Mucosa of stomach (tissue), 1 donor: Measurements from ENCODE around the gene ZNF438.

Experiments used
- H3K27me3 ChIP-seq: one replicate; pipeline ENCODE4 v1.7.0; 2013; ENCODE audit warnings: mild to moderate bottlenecking, low read length; ENCODE audit not compliant: control insufficient read depth, insufficient read depth
- H3K36me3 ChIP-seq: one replicate; pipeline ENCODE4 v1.7.0; 2013; ENCODE audit warnings: low read length; ENCODE audit not compliant: control insufficient read depth, insufficient read depth
- H3K4me1 ChIP-seq: one replicate; pipeline ENCODE4 v1.7.0; 2013; ENCODE audit warnings: mild to moderate bottlenecking, low read length; ENCODE audit not compliant: control insufficient read depth, insufficient read depth
- H3K4me3 ChIP-seq: one replicate; pipeline ENCODE4 v1.7.0; 2013; ENCODE audit warnings: low read length
- H3K9ac ChIP-seq: one replicate; pipeline ENCODE4 v1.7.0; 2013; ENCODE audit warnings: mild to moderate bottlenecking, low read length, moderate library complexity
- H3K9me3 ChIP-seq: one replicate; pipeline ENCODE4 v1.7.0; 2013; ENCODE audit warnings: mild to moderate bottlenecking, low read length, moderate library complexity; ENCODE audit not compliant: control insufficient read depth
- donor health status: Pancreatic carcinoma.

The ZNF438 gene

DNA sequence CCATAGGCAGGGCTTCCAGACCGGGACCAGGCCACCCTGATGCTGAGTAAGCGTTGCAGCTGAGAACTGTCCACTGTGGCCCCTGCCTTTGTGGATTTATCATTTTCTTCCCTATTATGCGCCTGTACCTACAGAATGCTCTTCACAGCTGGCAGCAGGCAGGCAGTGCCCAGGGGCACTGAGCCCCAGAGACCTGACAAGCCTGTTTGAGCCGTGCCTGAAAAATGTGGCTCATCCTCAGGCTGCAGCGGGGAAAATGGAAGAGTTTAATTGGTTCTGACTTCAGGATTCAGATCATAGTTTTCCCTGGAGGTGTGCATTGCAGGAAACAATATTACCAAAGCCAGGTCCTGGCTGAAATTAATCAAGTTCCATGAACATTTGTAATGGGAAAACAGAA, 200.2 kb downstream of the ZNF438 start:
- Histone ChIP-seq H3K4me1 (peaks cover 14% of the 10 kb centered on the region), H3K27me3 (no peaks in the 10 kb centered on the region), H3K9me3 (no peaks in the 10 kb centered on the region), H3K9ac (no peak overlapping the region), H3K36me3 (no peaks in the 10 kb centered on the region), H3K4me3 (no peak overlapping the region)

DNA sequence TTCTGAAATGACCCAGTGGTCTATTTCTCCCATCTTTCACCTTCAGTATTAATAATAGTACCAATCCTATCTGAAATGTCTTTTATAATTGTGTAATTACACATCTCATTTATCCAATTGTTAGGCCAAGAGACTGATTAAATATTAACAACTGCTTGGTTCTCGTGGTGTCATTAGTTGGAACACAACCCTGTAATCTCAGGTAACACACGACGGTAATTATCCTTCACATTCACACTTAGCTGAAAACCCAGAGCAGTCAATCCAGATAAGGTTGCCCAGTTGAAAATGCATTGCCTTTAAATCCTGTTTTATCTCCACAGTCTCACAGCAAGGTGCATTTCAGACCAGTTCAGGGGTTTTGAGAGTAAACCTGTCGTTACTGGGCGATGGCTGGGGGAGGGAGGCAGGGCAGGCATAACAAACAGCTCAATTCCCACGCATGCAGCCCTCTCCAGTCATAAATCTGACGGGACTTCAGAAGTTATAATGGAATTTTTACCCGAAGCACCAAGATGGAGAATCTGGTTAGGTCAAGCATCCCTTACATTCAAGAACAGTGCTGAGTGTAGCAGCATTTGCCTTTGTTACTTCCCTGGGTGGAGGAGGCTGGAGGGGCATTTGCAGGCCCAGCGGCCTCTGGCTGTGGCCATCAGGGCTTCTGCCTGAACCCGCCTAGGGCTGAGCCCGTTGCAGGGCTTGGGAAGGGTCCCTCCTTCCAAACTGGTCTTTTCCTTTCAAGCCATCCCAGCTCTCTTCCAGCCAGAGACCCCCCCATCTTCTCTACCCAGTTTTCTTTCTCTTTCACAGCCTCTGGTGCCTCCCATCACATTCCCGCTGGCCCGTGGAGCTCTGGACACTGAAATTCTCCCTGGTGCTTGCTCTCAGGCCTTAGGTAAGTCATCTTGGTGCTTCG, 201.1 kb downstream of the ZNF438 start:
- Histone ChIP-seq H3K9me3 (no peaks in the 10 kb centered on the region), H3K4me3 (no peak overlapping the region), H3K36me3 (no peaks in the 10 kb centered on the region), H3K4me1 (peaks cover 14% of the 10 kb centered on the region), H3K9ac (no peak overlapping the region), H3K27me3 (no peaks in the 10 kb centered on the region)

DNA sequence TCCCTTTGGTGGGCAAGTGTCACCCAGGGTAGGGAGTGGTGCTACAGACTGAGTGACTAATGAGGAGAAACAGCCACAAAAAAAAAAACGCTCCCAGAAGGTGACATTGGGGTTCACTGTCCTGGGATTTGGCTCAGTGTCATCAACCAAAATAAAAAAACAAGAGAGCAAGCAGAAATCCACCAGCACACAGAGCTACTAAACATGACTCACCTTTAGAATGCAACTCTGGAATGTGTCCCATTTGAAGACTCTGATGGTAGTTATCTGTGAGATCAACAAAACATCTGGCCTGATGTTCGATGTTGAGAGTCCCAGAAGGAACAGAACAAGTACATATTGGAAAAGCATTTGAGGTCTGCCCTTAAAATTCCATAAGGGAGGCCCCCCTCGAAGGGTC, 201.8 kb downstream of the ZNF438 start:
- Histone ChIP-seq H3K4me1 (peaks cover 14% of the 10 kb centered on the region), H3K27me3 (no peaks in the 10 kb centered on the region), H3K9me3 (no peaks in the 10 kb centered on the region)

DNA sequence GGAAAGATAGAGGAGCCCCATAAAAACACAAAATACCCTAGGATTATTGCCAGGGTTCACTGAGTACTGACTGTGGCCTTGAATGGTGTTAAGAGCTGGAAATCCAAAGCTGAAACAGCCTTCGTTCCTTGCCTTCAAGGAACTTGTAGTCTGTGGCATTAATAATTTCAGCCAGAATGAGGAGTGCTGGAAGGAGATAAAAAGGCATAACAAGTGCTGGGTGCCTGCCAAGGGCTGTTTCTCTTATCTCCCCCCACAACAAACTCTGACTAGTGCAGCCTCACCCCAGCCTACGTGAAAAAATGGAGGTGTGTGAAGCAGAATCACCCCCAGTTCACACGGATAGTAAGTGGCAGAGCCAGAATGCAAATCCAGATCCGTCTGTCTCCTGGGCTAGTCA, 203.0 kb downstream of the ZNF438 start:
- H3K4me1 ChIP-seq = peaks cover 14% of the 10 kb centered on the region
- no peaks in the 10 kb centered on the region for H3K36me3 ChIP-seq
- H3K4me3 ChIP-seq = no peak overlapping the region

More for the DNA sequence above, 201.8 kb downstream of the ZNF438 start:
- Histone ChIP-seq H3K9ac (no peak overlapping the region), H3K36me3 (no peaks in the 10 kb centered on the region), H3K4me3 (no peak overlapping the region)

DNA sequence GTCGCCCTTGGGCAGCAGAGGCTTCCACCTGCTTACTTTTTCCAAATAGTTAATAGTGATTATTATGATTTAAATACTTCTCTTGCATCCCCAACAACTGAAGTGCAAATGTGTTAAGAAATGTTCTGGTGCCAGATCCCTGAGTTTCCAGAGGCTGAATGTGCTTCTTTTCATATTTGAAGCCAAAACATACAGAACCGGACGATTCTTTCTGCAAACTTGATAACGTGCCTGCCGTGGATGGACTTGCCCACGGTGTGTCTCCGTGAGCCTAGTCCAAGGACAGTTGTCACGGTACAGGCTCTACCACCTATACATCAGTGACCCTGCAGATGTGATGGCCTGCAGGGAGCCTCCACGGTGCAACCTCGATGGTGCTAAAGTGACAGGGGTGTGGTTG, 203.5 kb downstream of the ZNF438 start:
- Histone ChIP-seq H3K4me3 (no peak overlapping the region), H3K9me3 (no peaks in the 10 kb centered on the region), H3K9ac (no peak overlapping the region), H3K27me3 (no peaks in the 10 kb centered on the region), H3K36me3 (no peaks in the 10 kb centered on the region), H3K4me1 (peaks cover 14% of the 10 kb centered on the region)

More for the DNA sequence above, 203.0 kb downstream of the ZNF438 start:
- Histone ChIP-seq H3K9me3 (no peaks in the 10 kb centered on the region), H3K27me3 (no peaks in the 10 kb centered on the region), H3K9ac (no peak overlapping the region)

DNA sequence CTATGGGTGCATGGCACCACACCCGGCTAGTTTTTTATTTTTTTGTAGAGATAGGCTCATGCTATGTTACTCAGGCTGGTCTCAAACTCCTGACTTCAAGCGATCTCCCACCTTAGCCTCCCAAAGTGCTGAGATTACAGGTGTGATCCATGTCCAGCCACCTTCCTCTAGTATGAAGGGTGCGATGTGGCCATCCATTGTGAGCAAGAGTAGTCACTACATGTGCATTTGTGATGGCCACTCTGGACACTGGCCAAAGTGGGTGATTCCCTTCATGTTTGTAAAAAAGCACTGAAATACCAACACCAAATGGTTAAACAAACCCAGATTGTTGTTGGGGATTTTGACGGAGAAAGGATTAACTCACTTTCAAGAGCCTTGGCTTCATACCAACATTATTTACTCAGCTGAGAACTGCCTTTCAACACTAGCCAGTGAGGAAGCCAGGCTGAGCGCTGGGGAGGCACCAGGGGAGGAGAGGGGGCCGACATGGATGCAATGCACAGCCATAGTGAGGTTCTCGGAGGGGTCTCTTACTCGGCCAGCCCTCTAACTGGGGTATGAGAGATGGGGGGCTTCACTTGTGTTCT, 204.0 kb downstream of the ZNF438 start:
- no peak overlapping the region for H3K4me3 ChIP-seq
- H3K9ac ChIP-seq = no peak overlapping the region
- H3K9me3 ChIP-seq = no peaks in the 10 kb centered on the region
- H3K4me1 ChIP-seq = peaks cover 14% of the 10 kb centered on the region
- H3K36me3 ChIP-seq = no peaks in the 10 kb centered on the region
- H3K27me3 ChIP-seq = no peaks in the 10 kb centered on the region

DNA sequence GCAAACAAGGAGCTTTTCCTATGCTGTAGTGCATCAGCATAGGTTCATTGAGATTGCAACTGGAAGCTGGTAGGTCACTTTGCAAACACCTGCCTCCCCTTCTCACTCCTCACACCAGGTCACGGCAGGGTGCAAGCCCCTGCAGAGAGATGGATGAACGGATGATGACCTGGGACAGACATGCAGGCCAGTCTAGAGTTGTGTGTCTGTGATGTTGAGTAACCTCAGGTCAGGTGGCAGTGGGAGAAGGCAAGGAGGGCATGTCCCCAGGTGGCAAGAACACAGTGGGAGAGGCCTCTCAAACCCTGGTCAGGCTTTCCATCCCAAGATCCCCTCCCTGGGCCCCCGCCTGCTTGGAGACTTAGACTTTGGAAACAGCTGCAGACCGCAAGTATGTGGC, 205.0 kb downstream of the ZNF438 start:
- Histone ChIP-seq H3K9ac (no peak overlapping the region), H3K4me1 (peaks cover 18% of the 10 kb centered on the region), H3K9me3 (no peaks in the 10 kb centered on the region), H3K4me3 (no peak overlapping the region), H3K36me3 (no peaks in the 10 kb centered on the region), H3K27me3 (no peaks in the 10 kb centered on the region)

DNA sequence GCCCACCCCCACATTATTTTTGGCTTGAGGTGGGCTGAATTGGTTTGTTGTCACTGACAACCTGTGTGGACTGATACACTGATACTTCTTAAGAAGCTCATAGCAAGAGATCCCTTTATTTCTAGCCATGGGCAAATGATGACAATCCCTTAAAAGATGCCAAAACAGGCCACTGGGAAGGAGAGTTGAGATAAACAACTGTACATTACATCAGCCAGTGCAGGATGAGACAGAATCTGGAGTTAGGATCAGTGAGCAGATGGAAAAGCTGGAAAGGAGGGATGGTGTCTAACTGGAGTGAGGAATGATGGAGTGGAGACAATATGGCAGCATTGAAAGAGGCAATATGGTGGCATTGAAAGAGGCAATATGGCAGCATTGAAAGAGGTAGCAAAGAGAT, 206.2 kb downstream of the ZNF438 start:
- H3K36me3 ChIP-seq = no peaks in the 10 kb centered on the region
- no peaks in the 10 kb centered on the region for H3K9me3 ChIP-seq
- peaks cover 27% of the 10 kb centered on the region for H3K4me1 ChIP-seq
- no peaks in the 10 kb centered on the region for H3K27me3 ChIP-seq
- H3K4me3 ChIP-seq = no peak overlapping the region
- H3K9ac ChIP-seq = no peak overlapping the region

DNA sequence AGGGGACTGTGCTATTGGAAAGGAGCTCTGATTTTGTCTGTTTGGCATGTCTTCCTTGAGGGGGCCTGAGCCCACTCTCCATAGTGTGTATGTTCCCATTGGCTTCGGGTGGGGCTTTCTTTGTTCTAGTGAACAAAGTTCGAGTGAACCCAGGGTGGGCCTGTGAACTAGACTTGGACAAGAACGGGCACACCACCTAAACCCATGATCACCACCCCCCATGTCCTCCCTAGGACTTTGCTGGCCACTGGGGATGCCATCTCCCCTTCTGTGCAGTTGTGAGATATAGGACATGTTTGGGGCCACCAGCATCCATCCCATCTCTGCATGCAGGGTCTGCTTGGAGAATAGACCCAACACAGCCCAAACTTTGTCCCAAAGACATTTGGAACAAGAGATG, 206.6 kb downstream of the ZNF438 start:
- Histone ChIP-seq H3K9ac (no peak overlapping the region), H3K4me3 (no peak overlapping the region), H3K36me3 (no peaks in the 10 kb centered on the region), H3K4me1 (peaks cover 25% of the 10 kb centered on the region), H3K27me3 (no peaks in the 10 kb centered on the region), H3K9me3 (no peaks in the 10 kb centered on the region)

DNA sequence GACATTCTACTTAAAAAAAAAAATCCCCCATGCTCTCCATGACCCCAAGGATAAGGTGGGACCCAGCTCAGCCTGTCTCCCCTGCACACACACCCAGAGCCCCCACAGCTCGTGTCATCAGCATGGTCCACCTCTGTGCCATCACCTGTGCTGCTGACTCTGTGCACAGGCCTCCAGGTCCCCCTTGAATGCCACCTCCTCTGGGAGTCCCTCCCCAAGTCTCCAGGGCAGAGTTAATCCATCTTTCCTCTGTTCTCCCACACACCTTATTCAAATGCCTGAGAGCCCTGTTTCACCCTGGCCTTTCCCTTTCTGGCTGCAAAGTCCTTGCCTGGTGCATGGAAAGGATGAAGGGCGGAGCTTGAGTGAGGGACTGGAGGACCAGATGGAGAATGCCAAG, 208.0 kb downstream of the ZNF438 start:
- Histone ChIP-seq H3K4me3 (no peak overlapping the region), H3K9me3 (no peaks in the 10 kb centered on the region), H3K9ac (no peak overlapping the region), H3K36me3 (no peaks in the 10 kb centered on the region), H3K4me1 (peaks cover 19% of the 10 kb centered on the region), H3K27me3 (no peaks in the 10 kb centered on the region)

DNA sequence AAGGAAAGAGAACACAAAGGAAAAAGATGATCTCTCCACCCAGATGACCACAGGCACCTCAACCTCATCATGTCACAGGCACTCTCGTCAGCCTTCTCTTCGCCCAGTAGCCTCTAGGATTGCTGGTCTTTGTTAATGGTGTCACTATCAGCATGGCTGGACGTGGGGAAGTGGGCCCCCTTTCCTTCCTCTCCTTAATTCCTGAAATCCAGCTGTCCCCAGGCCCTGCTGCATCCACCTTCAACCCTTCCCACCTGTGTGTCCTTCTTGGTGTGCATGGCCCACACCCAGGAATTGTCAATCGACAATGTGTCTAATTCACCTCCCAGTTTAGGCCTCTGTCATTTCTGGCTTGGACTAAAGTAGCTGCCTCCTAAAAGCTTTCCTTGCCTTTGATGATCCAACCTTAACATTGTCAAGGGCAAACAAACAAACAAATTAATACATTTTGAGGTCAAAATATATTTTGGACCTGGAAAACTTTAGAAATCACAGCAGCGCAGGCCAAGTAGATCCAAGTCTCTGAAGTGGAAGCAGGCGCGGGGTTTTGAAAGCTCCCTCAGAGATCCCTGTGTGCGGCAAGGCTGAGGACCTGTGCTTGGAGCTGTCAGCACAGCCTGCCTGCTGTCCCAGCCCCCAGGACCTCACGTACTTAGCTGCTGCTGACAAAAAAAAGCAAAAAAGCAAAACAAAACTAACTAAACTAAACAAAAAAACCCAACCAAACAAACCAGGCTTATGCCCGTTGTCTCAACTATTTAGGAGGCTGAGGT, 208.8 kb downstream of the ZNF438 start:
- no peak overlapping the region for H3K4me3 ChIP-seq
- H3K9ac ChIP-seq = no peak overlapping the region
- no peaks in the 10 kb centered on the region for H3K9me3 ChIP-seq
- H3K4me1 ChIP-seq = peaks cover 24% of the 10 kb centered on the region
- H3K36me3 ChIP-seq = no peaks in the 10 kb centered on the region
- H3K27me3 ChIP-seq = no peaks in the 10 kb centered on the region
